SK-N-SH treated with all-trans-retinoic acid at 6 μM for 48 hours (cell line): Measurements from ENCODE around the gene RPUSD4.

Experiments
- ATAC-seq: fragments of 200-7000 bp; cut with Tn5 transposase; 3 replicates; pipeline ENCODE4 v1.9.1; 2020; ENCODE audit warnings: mild to moderate bottlenecking, moderate library complexity
- ARNTL ChIP-seq: fragments of 450-650 bp; formaldehyde crosslinking; IDR thresholded peaks from 2 replicates; pipeline ENCODE4 v1.5.0; 2020; ENCODE audit warnings: low read depth, mild to moderate bottlenecking, moderate library complexity, borderline replicate concordance
- BACH2 ChIP-seq: fragments of 250-450 bp; sonication (Bioruptor Pico); IDR thresholded peaks from 2 replicates; pipeline ENCODE4 v1.9.0; 2021; ENCODE audit warnings: mild to moderate bottlenecking, borderline replicate concordance
- CREB5 ChIP-seq: fragments of 250-450 bp; sonication (Bioruptor Pico); IDR thresholded peaks from 2 replicates; pipeline ENCODE4 v1.5.1; 2020; ENCODE audit warnings: low read depth, mild to moderate bottlenecking, moderate library complexity
- CSDC2 ChIP-seq: fragments of 250-450 bp; sonication (Bioruptor Pico); IDR thresholded peaks from 2 replicates; pipeline ENCODE4 v1.5.0; 2020; ENCODE audit warnings: mild to moderate bottlenecking, moderate library complexity
- CSRNP3 ChIP-seq: fragments of 250-450 bp; sonication (Bioruptor Pico); IDR thresholded peaks from 2 replicates; pipeline ENCODE4 v1.5.1; 2021; ENCODE audit warnings: mild to moderate bottlenecking, moderate library complexity
- ESRRG ChIP-seq: fragments of 250-450 bp; sonication (Bioruptor Pico); IDR thresholded peaks from 2 replicates; pipeline ENCODE4 v1.6.1; 2021; ENCODE audit warnings: mild to moderate bottlenecking
- GLIS3 ChIP-seq: fragments of 250-450 bp; sonication (Bioruptor Pico); IDR thresholded peaks from 2 replicates; pipeline ENCODE4 v1.5.0; 2020; ENCODE audit warnings: mild to moderate bottlenecking, moderate library complexity
- ISL1 ChIP-seq: fragments of 250-450 bp; sonication (Bioruptor Pico); IDR thresholded peaks from 2 replicates; pipeline ENCODE4 v2.1.2; 2022; ENCODE audit warnings: mild to moderate bottlenecking, moderate library complexity
- OSR1 ChIP-seq: fragments of 250-450 bp; sonication (Bioruptor Pico); IDR thresholded peaks from 2 replicates; pipeline ENCODE4 v1.8.0; 2022; ENCODE audit warnings: moderate library complexity, mild to moderate bottlenecking, inconsistent platforms
- PATZ1 ChIP-seq: fragments of 250-450 bp; sonication (Bioruptor Pico); IDR thresholded peaks from 2 replicates; pipeline ENCODE4 v1.8.0; 2020; ENCODE audit warnings: mild to moderate bottlenecking, moderate library complexity, borderline replicate concordance
- POU6F1 ChIP-seq: fragments of 250-450 bp; sonication (Bioruptor Pico); IDR thresholded peaks from 2 replicates; pipeline ENCODE4 v1.8.0; 2021; ENCODE audit warnings: low read depth, mild to moderate bottlenecking, moderate library complexity, borderline replicate concordance
- PPARA ChIP-seq: fragments of 250-450 bp; sonication (Bioruptor Pico); IDR thresholded peaks from 2 replicates; pipeline ENCODE4 v1.5.0; 2020; ENCODE audit warnings: mild to moderate bottlenecking, borderline replicate concordance
- RARB ChIP-seq: fragments of 250-450 bp; sonication (Bioruptor Pico); IDR thresholded peaks from 2 replicates; pipeline ENCODE4 v1.8.0; 2021; ENCODE audit warnings: mild to moderate bottlenecking, moderate library complexity
- SNAI2 ChIP-seq: fragments of 250-450 bp; sonication (Bioruptor Pico); IDR thresholded peaks from 2 replicates; pipeline ENCODE4 v1.5.0; 2020; ENCODE audit warnings: mild to moderate bottlenecking, moderate library complexity
- TCF4 ChIP-seq: fragments of 250-450 bp; sonication (Bioruptor Pico); IDR thresholded peaks from 2 replicates; pipeline ENCODE4 v1.8.0; 2021; ENCODE audit warnings: mild to moderate bottlenecking, moderate library complexity, borderline replicate concordance
- TOX ChIP-seq: fragments of 250-450 bp; sonication (Bioruptor Pico); IDR thresholded peaks from 2 replicates; pipeline ENCODE4 v1.8.0; 2021; ENCODE audit warnings: mild to moderate bottlenecking, moderate library complexity, borderline replicate concordance
- TSHZ2 ChIP-seq: fragments of 250-450 bp; sonication (Bioruptor Pico); IDR thresholded peaks from 2 replicates; pipeline ENCODE4 v1.5.0; 2020; ENCODE audit warnings: mild to moderate bottlenecking, moderate library complexity
- ZC3H10 ChIP-seq: fragments of 250-450 bp; sonication (Bioruptor Pico); IDR thresholded peaks from 2 replicates; pipeline ENCODE4 v1.5.1; 2021; ENCODE audit warnings: mild to moderate bottlenecking, moderate library complexity
- ZFP3 ChIP-seq: fragments of 250-450 bp; sonication (Bioruptor Pico); IDR thresholded peaks from 2 replicates; pipeline ENCODE4 v1.5.0; 2020; ENCODE audit warnings: mild to moderate bottlenecking, moderate library complexity
- ZNF565 ChIP-seq: fragments of 450-650 bp; formaldehyde crosslinking; conservative IDR thresholded peaks from 2 replicates; pipeline ENCODE4 v1.5.0; 2020; ENCODE audit warnings: low read depth, mild to moderate bottlenecking, moderate library complexity
- ZNF70 ChIP-seq: fragments of 450-650 bp; formaldehyde crosslinking; IDR thresholded peaks from 2 replicates; pipeline ENCODE4 v1.5.0; 2020; ENCODE audit warnings: mild to moderate bottlenecking, moderate library complexity
- ZNF8 ChIP-seq: fragments of 450-650 bp; formaldehyde crosslinking; IDR thresholded peaks from 2 replicates; pipeline ENCODE4 v1.5.0; 2020; ENCODE audit warnings: mild to moderate bottlenecking, moderate library complexity

Gene RPUSD4

GRCh38 chr11:126211236-126212088 lies at the start of gene RPUSD4, which contains the start of gene FAM118B:
RPUSD4 (minus strand) TSS chr11:126211650; CDS start chr11:126211638, 12 bp downstream.
FAM118B (plus strand) TSS chr11:126211782; CDS start chr11:126235002, 23,220 bp downstream.
- ATAC-seq: peak; percentile 94
- TF ChIP-seq ARNTL (CRISPR knock-in tag): peak; percentile 89; the same call in 1 of the 2 replicates
- no peak for TF ChIP-seq ISL1 (CRISPR knock-in tag)
- TF ChIP-seq ZNF565: no peak

GRCh38 chr11:126257764-126258163 lies 46.3 kb upstream of the RPUSD4 start:
- TF ChIP-seq CSRNP3 (CRISPR knock-in tag): no peak
- no peak for TF ChIP-seq ISL1 (CRISPR knock-in tag)
- no peak for TF ChIP-seq ARNTL (CRISPR knock-in tag)
- TF ChIP-seq OSR1 (CRISPR knock-in tag): no peak
- no peak for TF ChIP-seq ZNF565
- no peak for TF ChIP-seq BACH2 (CRISPR knock-in tag)
- no peak for TF ChIP-seq CREB5 (CRISPR knock-in tag)
- no peak for TF ChIP-seq ZNF8 (CRISPR knock-in tag)
- TF ChIP-seq POU6F1 (CRISPR knock-in tag): no peak
- TF ChIP-seq ZNF70: no peak
- no peak for TF ChIP-seq ESRRG
- no peak for TF ChIP-seq TCF4
- no peak for TF ChIP-seq PATZ1 (CRISPR knock-in tag)
- no peak for TF ChIP-seq ZFP3 (CRISPR knock-in tag)
- TF ChIP-seq CSDC2 (CRISPR knock-in tag): no peak
- TF ChIP-seq TSHZ2 (CRISPR knock-in tag): no peak
- TF ChIP-seq TOX (CRISPR knock-in tag): no peak
- TF ChIP-seq PPARA (CRISPR knock-in tag): no peak
- ATAC-seq: peak; percentile 77

- no peak for ATAC-seq
- no peak for TF ChIP-seq RARB
- no peak for TF ChIP-seq TSHZ2 (CRISPR knock-in tag)
- TF ChIP-seq ZNF8 (CRISPR knock-in tag): no peak
- no peak for TF ChIP-seq GLIS3 (CRISPR knock-in tag)
- TF ChIP-seq ARNTL (CRISPR knock-in tag): no peak
- no peak for TF ChIP-seq ZC3H10 (CRISPR knock-in tag)
- TF ChIP-seq PPARA (CRISPR knock-in tag): no peak
- no peak for TF ChIP-seq SNAI2
- TF ChIP-seq POU6F1 (CRISPR knock-in tag): no peak
- no peak for TF ChIP-seq OSR1 (CRISPR knock-in tag)
Measured at GRCh38 chr11:126257144-126257543, 45.7 kb upstream of the RPUSD4 start.
